Gastroesophageal sphincter (tissue), 4 donors: ENCODE results near the gene CCDC88C. TPM values are rescaled to one million over a fixed set of nuclear protein-coding genes. Genes with fewer than 3 reads are reported as not detected.
"Not testable (repeated sequence)": the region's sequence is repeated elsewhere in the genome, so short reads cannot be mapped to it uniquely, and the experiment has no call there.

ENCODE experiments used
- ATAC-seq: fragments of 150-250 bp; one replicate; pipeline ENCODE4 v1.9.1; 2016; ENCODE audit warnings: mild to moderate bottlenecking, moderate library complexity
- H3K27ac ChIP-seq, 4 donors: fragments of 200-600 bp; sonication (generic) in 3 of 4; 1 replicate in 3 of 4; 2 replicates in 1 of 4; pipeline ENCODE4 v1.5.1; 2016 to 2019
- H3K27me3 ChIP-seq: fragments of 200-600 bp; sonication (generic); one replicate; pipeline ENCODE4 v1.5.1; 2019
- H3K36me3 ChIP-seq, 2 donors: fragments of 200-600 bp; sonication (generic); one replicate each; pipeline ENCODE4 v1.5.1; 2019; ENCODE audit warnings: control low read depth in 1 of 2
- H3K4me1 ChIP-seq, 3 donors: fragments of 200-600 bp; sonication (generic); 1 replicate in 2 of 3; 2 replicates in 1 of 3; pipeline ENCODE4 v1.5.1; 2016 to 2019; ENCODE audit warnings: control low read depth in 2 of 3
- H3K4me3 ChIP-seq, 2 donors: fragments of 200-600 bp; sonication (generic); one replicate each; pipeline ENCODE4 v1.5.1; 2019; ENCODE audit warnings: mild to moderate bottlenecking in 1 of 2, moderate library complexity in 1 of 2
- H3K9me3 ChIP-seq, 3 donors: fragments of 200-600 bp; sonication (generic); one replicate each; pipeline ENCODE4 v1.5.1; 2017 to 2019; ENCODE audit warnings: control low read depth in 2 of 3
- EP300 ChIP-seq: sonication (generic); formaldehyde crosslinking; IDR thresholded peaks from one replicate; pipeline ENCODE4 v1.6.1; 2017; ENCODE audit warnings: antibody characterized with exemption, mild to moderate bottlenecking
- POLR2A ChIP-seq, 2 donors: fragments of 450-650 bp; IDR thresholded peaks; one replicate each; pipeline ENCODE4 v1.6.1; 2017; ENCODE audit warnings: antibody characterized with exemption in 2 of 2, mild to moderate bottlenecking in 2 of 2, moderate library complexity in 1 of 2
- POLR2AphosphoS5 ChIP-seq: sonication (generic); formaldehyde crosslinking; IDR thresholded peaks from one replicate; pipeline ENCODE4 v1.6.1; 2017; ENCODE audit warnings: antibody characterized with exemption
- WGBS, 2 donors: methylation state at CpG; one replicate each; pipeline ENCODE4 v1.1.5; 2018; ENCODE audit warnings: low coverage in 1 of 2; 5-methylcytosine and 5-hydroxymethylcytosine counted together
- total RNA-seq, 4 donors: library from RNA; depleted of rRNA; stranded (reverse); fragments of >200 nt; gene quantifications; one replicate each; pipeline ENCODE4 v1.1.0, GENCODE V29; 2016
- TF ChIP-seq, protein P1 (sequence below), 4 experiments: fragments of 200-600 bp in 2 of 4; fragments of 450-650 bp in 2 of 4; sonication (generic) in 1 of 4; IDR thresholded peaks; one replicate each; pipeline ENCODE4 v1.5.1; 2017 to 2019; ENCODE audit warnings: antibody characterized with exemption in 4 of 4, mild to moderate bottlenecking in 2 of 4, moderate library complexity in 2 of 4

Gene CCDC88C
- total RNA-seq, 4 donors from 2014 or later, result 2.0 to 10.1 (median 4.9) TPM

DNA sequence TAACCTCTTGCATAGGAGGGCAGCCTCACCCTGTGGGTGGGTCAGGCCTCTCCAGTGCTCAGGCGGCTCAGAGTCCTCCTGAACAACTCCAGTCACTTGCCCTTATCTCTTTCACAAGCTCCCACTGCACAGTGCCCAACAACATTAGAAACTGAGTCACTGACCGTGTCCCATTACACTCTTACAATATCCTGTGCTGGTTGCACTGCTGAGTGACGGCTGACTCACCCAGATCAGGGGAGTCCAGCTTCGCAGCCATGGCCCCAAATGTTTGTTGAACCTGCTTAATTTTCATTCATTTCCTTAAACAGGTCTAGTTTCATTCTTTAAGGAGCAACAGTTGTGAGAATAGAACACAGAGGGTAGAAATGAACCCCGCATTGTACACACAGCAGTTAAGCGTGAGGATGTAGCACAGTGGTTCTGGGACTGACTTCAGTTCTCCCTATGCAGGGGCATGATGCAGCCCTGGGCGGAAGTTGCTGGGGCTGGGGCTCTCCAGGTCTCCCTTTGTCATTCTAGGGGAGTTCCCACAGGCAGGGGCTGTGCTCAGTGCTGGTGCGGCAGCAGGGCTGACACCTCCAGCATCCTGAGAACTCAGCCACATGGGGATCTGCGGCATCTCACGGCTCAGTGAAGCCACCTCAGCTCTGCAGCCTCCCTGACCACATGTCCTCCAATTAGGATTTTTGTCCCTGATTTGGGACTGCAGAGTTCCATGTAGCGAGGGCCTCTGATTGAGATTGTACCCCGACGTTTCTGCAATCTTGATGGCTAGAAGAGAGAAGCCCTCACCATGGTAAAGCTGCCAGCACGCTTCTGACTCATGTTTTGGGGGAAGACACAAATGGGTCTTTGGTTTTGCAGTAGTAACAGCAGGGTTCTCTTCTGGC, 189.3 kb downstream of the CCDC88C start:
- Histone ChIP-seq H3K36me3 (peaks cover 0 to 84% of the 10 kb centered on the region in 2 donors), H3K27ac (no peak overlapping the region), H3K4me1 (peaks cover 0 to 2% (median 0%) of the 10 kb centered on the region in 3 donors), H3K9me3 (peaks cover 0 to 15% (median 0%) of the 10 kb centered on the region in 3 donors), H3K27me3 (no peaks in the 10 kb centered on the region), H3K4me3 (no peak overlapping the region)
- no peak for ATAC-seq
- TF ChIP-seq POLR2A (IDR thresholded peaks at IDR 0.05), result no peak
- TF ChIP-seq, protein P1, sequence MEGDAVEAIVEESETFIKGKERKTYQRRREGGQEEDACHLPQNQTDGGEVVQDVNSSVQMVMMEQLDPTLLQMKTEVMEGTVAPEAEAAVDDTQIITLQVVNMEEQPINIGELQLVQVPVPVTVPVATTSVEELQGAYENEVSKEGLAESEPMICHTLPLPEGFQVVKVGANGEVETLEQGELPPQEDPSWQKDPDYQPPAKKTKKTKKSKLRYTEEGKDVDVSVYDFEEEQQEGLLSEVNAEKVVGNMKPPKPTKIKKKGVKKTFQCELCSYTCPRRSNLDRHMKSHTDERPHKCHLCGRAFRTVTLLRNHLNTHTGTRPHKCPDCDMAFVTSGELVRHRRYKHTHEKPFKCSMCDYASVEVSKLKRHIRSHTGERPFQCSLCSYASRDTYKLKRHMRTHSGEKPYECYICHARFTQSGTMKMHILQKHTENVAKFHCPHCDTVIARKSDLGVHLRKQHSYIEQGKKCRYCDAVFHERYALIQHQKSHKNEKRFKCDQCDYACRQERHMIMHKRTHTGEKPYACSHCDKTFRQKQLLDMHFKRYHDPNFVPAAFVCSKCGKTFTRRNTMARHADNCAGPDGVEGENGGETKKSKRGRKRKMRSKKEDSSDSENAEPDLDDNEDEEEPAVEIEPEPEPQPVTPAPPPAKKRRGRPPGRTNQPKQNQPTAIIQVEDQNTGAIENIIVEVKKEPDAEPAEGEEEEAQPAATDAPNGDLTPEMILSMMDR (IDR thresholded peaks at IDR 0.05), result no peak
- WGBS, 2 donors, result 92% methylated on average over 9 of the region's 14 CpGs; no CpG with 5 or more reads in 1 of the 2 donors

DNA sequence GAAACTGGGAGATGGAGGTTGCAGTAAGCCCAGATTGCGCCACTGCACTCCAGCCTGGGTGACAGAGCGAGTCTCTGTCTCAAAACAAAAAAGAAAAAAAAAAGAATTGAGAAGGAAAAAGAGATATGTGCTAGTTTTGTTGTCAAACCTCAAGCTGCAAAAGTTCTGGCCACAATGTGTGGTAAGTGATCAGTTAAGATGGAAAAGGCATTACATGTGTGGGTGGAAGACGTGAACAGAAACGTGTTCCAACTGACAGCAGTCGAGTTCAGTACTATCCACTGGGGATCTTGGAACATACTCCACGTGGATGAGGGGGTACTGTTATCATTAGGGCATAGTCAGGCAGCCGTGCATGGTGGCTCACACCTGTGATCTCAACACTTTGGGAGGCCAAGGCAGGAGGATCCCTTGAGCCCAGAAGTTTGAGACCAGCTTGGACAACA, 190.4 kb downstream of the CCDC88C start:
- Histone ChIP-seq H3K27me3 (no peaks in the 10 kb centered on the region), H3K27ac (no peak overlapping the region), H3K4me1 (peaks cover 0 to 4% (median 0%) of the 10 kb centered on the region in 3 donors), H3K36me3 (peaks cover 0 to 96% of the 10 kb centered on the region in 2 donors), H3K4me3 (no peak overlapping the region), H3K9me3 (peaks cover 0 to 15% (median 0%) of the 10 kb centered on the region in 3 donors)
- TF ChIP-seq EP300 (no peak), POLR2AphosphoS5 (no peak), POLR2A (IDR thresholded peaks at IDR 0.05) (no peak)
- TF ChIP-seq, protein P1 (IDR thresholded peaks at IDR 0.05), result no peak
- WGBS, 2 donors, result 68 to 75% methylated on average over 6 to 7 of the region's 7 CpGs
- no peak for ATAC-seq

DNA sequence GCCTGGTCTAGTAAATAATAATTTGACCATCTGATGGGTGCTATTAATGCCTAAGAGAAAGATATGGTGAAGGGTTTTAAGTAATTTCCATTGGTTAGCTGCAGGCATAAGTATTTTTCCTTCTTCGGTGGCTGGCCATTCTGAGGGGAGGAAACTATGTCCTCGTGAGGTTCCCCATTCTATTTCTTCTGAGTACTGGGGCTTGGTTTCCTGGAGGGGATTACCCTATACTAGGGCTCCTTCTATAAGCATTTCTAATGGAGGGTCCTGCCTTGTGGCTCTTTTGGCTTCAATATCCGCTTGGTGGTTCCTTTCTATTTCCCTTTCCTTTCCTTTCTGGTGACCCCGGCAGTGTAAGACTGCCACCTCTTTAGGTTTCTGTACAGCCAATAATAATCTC, 191.3 kb downstream of the CCDC88C start:
- Histone ChIP-seq H3K36me3 (peaks cover 0 to 99% of the 10 kb centered on the region in 2 donors), H3K9me3 (peaks cover 0 to 15% (median 0%) of the 10 kb centered on the region in 3 donors)
- ATAC-seq, H3K27ac ChIP-seq, H3K27me3 ChIP-seq, H3K4me1 ChIP-seq, H3K4me3 ChIP-seq: not testable (repeated sequence)
- WGBS, 2 donors, result 94 to 100% methylated on average over 3 to 4 of the region's 4 CpGs

GRCh38 chr14:91225025-91225424, 192.6 kb downstream of the CCDC88C start:
- no peaks in the 10 kb centered on the region for H3K27me3 ChIP-seq
- ATAC-seq, result no peak
- 88 to 96% methylated on average over 7 of the region's 7 CpGs for WGBS, 2 donors
- no peak overlapping the region for H3K27ac ChIP-seq
- TF ChIP-seq, protein P1 (IDR thresholded peaks at IDR 0.05), result no peak
- no peak for TF ChIP-seq POLR2A (IDR thresholded peaks at IDR 0.05)
- no peak for TF ChIP-seq EP300
- no peak for TF ChIP-seq POLR2AphosphoS5
- H3K36me3 ChIP-seq, result peaks cover 0 to 97% of the 10 kb centered on the region in 2 donors
- H3K4me3 ChIP-seq, result no peak overlapping the region
- peaks cover 0 to 1% (median 0%) of the 10 kb centered on the region in 3 donors for H3K9me3 ChIP-seq
- peaks cover 0 to 4% (median 0%) of the 10 kb centered on the region in 3 donors for H3K4me1 ChIP-seq

DNA sequence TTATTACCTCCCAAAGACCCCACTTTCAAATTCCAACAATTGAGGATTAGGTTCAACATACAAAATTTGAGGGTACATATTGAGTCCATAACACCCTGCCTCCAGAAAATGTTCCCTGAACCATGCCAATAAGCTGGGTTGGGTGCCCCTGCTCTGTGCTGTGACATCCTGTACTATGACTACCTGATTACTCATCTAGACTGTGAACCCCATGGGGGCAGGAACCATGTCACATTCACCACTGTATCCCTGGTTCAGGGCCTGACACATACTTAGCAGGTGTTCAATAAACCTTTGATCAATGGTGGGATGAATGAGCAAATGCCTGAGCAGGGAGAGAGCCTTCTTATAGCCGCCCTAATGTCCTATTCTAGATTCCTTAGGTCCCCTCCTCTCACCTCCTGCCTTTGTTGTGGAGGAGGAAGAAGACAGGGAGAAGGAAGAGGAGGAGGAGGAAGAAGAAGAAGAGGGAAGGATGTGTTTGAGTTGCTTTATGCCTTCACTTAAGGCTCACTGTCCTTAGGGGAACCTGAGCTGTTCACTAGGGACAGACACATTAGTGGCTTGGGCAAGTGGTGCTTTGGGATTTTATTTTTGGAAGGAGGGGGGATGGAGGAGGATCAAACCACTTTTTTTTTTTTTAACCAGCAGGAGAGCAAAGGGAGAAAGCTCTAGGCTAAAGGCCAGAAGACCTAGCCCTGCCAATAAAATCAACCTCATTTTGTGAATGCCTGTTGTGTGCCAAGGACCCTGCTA, 194.4 kb downstream of the CCDC88C start:
- Histone ChIP-seq H3K36me3 (peaks cover 0 to 95% of the 10 kb centered on the region in 2 donors), H3K27me3 (no peaks in the 10 kb centered on the region), H3K9me3 (no peaks in the 10 kb centered on the region), H3K27ac (no peak overlapping the region), H3K4me1 (peaks cover 0 to 18% (median 0%) of the 10 kb centered on the region in 3 donors), H3K4me3 (no peak overlapping the region)
- WGBS, 2 donors, result 100% methylated on average over 1 of the region's 1 CpG; no CpG with 5 or more reads in 1 of the 2 donors
- no peak for ATAC-seq
- TF ChIP-seq, protein P1 (IDR thresholded peaks at IDR 0.05), result no peak
- no peak for TF ChIP-seq EP300
- TF ChIP-seq POLR2AphosphoS5, result no peak
- TF ChIP-seq POLR2A (IDR thresholded peaks at IDR 0.05), result no peak
